HG02970 (cell line): Measurements from ENCODE around the gene PITPNC1.
"Not testable (repeated sequence)": the region's sequence is repeated elsewhere in the genome, so short reads cannot be mapped to it uniquely, and the experiment has no call there.

Experiments
- ATAC-seq: cut with Tn5 transposase; IDR thresholded peaks from one replicate; pipeline ENCODE4 v1.9.1; 2021; ENCODE audit warnings: mild to moderate bottlenecking, moderate library complexity, moderate number of reproducible peaks; ENCODE audit not compliant: unreplicated experiment, low FRiP score

PITPNC1 gene

DNA sequence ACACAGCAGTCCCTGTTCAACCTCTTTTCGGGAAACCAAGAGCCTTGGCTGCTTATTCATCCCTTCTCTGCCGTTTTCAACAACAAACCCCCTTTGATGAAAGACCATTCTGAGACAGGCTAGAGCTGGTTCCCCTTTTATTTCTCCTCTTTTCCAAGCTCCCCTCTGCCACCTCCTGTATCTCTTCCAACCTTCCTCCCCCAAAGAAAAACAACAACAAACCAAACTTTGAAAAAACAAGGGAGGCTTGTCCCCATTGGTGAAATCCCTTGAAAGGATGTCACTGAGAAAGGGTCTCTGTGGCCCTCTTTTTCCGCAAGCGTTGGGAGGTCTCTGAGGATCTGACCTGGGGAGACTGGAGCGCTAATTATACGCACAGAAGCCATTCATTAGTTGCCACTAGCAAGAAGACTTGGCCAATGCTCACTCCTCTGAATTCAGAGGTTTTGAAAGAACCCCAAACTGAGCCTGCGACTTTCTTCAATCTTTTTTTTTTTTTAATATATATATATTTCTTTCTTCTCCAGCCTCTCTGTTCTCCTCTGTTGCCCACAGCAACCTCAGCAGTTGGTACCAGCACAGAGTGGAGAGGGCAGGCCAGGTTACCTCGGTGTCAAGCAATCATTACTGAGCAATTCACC is 101.4 kb downstream of the PITPNC1 start:
- ATAC-seq = no peak

DNA sequence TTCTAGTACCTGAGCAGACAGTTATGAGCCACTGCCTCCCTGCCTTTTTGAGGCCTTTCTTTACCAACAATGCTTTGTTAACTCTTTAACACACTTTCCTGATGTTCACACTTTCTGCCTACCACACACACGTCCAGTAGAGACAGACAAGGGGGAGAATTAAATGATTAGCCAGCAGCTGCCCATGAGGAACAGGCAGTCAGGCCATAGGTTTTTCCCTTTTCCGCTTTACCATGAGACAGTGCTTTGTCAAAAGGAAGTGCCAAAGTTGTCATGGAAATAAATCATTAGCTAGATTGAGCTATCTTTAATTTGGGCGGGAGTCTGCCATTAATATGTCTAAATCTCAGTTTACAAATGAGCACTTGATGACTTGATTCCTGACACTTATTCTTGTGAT is 102.1 kb downstream of the PITPNC1 start:
- no peak for ATAC-seq

DNA sequence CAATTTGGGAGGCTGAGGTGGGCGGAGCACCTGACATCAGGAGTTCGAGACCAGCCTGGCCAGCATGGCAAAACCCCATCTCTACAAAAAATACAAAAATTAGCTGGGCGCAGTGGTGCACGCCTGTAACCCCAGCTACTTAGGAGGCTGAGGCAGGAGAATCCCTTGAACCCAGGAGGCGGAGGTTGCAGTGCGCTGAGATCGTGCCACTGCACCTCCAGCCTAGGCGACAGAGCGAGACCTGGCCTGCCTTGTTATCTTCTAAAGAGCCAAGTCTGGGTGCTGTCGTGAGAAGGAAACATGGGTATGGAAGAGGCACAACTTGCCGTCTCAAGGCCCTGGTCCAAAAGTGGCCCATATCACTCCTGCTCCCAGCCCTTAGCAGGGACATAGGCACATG is 103.9 kb downstream of the PITPNC1 start:
- not testable (repeated sequence) for ATAC-seq

DNA sequence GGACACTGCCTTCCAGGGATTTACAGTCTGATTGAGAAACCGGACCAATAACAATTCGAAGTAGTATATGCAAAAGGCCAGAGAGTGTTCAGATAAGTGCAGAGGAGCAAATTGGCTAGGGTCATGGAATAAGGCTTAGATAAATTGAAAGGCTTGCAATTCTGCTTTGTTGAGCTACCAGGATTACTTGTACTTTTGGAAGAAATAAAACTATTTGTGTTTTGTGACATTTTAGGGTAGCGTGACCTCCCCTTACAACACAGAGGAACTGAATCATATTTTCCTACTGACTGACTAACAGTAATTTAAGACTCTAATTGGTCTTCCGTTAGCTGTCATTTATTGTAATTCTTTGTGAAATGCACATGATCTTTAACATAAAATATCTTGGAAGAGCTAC is 104.7 kb downstream of the PITPNC1 start:
- no peak for ATAC-seq

DNA sequence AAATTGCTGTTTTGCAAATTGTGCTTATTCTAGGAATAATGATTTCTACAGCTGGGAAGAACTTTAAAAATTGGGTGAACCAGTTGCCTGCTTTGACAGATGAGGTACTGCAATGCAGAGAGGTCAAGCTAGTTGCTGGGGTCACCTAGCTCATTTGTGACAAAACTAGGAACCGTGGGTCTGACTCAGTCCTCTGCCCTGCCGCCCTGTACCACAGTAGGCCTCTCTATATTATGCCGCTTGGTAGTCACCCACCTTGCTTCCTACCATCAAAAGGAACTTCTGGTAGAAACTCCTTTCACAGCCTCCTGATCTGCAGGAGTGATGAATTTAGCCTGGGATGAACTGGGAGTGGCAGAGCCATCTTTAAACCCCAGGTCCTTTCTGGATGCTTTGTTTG is 105.7 kb downstream of the PITPNC1 start:
- ATAC-seq = no peak

DNA sequence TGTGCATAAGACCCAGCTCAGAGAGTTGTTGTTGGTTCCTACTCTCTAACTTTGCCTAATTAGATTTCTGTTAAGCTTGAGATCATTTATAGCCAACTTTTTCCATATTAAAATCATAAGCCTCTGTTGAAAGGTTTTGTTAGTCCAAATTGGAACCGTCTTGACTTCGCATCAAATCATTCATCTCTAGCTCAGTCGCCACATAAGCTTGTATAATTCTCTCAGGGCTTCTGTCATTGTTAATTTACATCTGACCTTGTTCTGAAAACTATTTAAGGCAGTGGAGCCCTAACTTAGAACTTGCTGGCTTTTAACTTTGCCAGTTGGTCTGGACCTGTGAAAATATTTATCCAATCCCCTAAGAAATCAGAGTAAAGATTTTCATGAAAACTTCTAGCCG is 107.2 kb downstream of the PITPNC1 start:
- no peak for ATAC-seq

DNA sequence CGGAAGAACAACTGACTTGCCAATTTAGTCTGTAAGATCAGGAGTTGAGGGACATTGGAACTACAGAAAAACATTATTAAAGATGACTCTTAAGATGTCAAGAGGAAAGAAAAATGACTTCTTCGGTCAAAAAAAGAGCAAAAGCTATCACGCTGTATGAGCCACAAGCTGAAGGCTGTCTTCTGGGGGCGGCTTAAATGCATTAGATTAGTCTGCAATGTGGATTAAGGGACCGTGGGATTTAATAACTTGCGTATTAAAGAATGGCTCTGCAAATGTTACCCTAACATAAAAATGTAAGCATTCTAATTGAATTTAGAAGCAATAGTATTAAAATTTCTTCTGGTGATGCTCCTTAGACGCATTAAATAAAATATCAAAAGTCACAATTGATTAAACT is 108.6 kb downstream of the PITPNC1 start:
- no peak for ATAC-seq

DNA sequence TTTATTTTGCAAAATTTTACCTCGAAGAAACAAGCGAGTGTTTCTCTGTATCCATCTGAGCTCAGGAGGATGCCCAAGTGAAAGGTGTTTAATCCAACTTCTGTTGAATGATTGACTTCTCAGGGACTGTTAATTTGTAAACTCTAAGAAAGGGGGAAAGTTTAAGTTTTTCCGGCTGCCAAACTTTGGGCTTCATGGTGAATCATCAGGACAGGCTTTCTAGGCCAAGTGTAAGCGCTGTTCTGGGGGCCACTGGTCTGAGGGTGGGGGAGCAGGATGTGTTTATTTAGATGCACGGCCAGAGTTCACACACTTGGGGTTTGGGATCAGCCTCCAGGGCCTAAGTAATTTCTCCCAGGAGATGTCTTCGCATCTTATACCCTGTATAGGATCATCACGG is 110.4 kb downstream of the PITPNC1 start:
- no peak for ATAC-seq

DNA sequence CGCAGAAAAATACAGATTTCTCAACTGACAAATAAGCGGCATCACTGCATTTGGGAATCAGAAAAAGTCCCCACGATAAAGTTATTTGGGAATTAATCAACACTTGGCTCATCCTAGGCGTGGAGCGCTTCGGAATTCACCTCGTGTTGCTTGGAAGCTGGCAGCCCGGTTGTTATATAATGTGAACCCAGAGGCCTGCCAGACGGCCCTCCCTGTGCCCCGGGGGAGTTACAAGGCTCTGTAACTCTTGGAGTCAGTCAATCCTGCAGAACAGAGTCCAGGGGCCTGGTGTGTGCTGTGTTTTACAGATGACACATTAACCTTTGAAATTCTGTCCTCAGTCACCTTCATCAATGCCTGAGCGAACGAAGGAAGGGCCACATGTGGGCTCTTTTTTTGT is 111.1 kb downstream of the PITPNC1 start:
- ATAC-seq = no peak

DNA sequence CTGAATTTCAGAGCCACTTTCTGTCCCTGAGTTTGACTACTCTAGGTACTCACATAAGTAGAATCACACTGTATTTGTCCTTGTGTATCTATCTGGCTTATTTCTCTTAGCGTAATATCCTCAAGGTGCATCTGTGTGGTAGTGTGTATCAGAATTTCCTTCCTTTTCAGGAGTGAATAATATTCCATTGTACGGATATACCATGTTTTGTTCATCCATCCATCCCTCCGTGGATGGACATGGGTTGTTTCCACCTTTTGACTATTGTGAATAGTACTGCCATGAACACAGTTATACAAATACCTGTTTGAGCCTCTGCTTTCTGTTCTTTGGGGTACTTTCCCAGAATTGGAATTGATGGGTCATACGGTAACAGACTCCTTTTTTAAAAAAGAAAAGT is 111.7 kb downstream of the PITPNC1 start:
- no peak for ATAC-seq

DNA sequence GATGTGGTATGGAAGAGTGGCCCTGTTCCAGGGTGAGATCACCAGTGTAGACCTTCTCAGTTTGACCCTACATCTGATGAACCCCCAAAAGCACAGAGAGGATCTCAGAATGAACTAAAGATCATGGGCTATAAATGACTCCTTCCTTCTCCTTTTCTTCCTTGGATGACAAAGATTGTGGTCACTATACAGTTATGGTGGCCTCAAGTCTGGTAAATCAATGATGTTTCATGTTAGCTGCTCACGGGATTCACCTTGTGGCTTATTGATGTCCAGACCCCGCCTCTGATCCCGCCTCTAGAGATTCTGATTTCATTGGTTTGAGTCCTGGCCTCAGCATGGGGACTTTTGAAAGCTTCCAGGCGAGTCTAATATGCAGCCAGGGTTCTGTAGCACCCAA is 112.2 kb downstream of the PITPNC1 start:
- no peak for ATAC-seq

DNA sequence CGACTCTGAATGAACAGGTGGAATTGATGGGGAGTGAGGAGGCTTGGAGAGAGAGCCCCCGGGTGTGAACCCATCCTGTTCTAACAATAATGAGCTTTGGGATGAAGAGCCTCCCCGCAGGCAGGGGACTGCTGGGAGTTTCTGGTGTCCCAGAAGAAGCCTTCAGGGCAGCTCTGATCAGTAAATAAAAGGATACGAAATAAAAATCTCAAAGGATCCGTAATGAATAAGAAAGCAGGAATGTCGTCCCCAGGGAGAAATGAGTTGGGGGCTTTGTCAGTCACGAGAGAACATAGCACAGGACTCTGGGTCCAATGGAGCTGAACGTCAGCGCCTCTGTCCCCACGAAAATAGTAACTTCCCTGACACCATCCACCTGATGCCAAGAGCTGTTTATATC is 113.4 kb downstream of the PITPNC1 start:
- no peak for ATAC-seq

DNA sequence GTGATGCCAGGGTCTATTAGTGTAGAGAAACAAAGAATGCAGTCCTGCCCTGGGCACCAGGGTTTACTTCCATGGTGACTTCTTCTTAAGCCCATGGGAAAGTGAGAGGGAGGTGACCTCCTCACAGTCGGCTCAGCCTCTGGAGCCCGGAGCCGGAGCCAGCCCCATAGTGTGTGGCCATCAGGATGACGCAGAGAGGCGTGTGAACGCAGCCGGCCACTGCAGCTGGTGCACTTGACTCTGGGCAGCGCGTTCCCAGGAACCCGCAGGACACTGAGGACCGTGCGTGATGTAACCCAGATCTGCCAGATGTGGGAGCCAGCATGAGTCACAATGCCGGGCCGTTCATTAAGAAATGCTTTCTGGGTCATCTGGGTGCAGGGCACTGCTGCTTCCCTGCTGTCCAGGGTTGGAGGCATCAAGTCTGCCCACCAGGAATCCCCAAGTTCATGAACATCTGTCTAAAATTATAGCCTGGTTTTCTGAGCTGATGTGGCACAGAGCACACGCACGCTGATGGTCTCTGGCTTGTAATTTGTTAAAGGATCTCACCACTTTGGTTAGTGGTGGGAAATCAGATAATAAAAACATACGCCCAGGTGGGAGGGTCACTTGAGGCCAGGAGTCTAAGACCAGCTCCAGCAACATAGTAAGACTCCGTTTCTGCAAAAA is 114.1 kb downstream of the PITPNC1 start:
- ATAC-seq = no peak

DNA sequence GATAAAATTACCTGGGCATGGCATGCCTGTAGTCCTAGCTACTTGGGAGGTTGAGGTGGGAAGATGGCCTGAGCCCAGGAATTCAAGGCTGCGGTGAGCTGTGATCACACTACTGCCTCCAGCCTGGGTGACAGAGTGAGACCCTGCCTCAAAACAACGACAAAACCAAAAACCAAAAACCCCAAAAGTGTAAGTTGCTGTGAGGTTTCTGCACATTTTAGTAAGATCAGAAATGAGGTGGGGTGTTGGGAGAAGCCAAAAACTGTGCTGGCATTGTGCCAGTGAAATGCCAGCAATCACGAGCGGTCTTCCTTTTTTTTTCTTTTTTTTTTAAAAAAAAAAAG is 114.6 kb downstream of the PITPNC1 start:
- ATAC-seq = no peak

DNA sequence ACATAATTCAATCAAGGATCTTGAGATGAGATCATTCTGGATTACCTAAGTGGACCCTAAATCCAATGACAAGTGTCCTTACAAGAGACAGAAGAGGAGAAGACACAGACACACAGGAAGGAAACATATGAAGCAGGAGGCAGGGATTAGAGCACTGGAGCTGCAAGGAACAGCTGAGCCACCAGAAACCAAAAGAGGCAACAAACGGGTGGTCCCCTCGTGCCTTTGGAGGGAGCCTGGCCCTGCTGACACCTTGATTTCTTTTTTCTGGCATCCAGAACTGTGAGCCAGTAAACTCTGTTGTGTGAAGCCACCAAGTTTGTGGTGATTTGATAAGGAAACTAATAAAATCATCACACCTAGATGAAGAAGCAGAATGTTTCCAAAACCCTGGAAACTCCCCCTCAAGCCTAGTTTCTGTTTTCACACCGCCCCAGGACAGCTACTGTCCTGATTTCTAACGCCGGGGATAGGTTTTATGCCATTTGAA is 115.2 kb downstream of the PITPNC1 start:
- ATAC-seq = no peak

DNA sequence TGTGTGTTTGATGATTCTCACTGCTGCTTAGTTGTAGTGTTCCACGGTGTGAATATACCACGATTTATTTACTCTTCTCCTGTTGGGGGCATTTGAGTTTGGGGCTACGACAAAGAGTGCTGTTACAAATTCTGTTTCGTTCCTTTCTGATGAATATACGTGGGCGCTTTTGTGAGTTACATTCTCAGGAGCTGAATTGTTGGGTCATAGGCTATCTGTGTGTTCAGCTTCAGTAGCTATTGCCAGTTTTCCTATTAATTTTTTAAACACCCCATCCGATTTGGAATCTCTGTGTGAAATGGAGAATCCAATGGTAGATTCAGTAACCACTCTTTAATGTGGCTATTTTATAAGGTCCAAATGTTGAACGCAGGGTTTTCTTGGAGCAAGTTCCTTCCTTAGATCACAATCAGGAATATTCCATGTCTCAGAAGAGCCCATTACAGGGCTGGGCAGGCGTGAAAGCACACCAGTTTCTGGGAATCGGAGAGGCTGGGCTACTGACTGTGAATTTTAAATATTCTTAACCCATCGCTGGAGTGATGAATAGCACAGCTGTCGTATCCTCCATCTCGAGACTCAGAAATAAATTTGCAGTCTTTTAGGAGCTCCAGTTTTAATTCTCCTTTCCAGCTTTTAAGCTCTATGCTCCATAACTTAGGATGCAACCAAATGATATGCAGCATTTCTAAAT is 115.9 kb downstream of the PITPNC1 start:
- ATAC-seq = no peak

DNA sequence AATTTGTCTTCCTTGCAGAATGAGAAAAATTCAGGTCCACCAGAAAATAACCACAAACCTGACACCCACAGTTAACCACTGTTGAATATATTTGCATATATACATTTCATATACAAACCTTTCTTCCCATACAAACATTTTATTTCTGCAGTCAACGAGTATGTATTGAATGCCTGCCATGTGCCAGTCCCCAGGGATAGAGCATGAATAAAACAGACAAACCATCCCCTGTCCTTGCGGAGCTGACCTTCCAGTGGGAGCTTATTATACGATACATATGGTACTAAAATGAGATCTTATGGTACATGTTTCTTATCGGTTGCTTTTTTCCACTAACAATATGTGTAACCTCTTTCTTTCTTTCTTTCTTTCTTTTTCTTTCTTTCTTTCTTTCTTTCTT is 116.7 kb downstream of the PITPNC1 start:
- no peak for ATAC-seq

DNA sequence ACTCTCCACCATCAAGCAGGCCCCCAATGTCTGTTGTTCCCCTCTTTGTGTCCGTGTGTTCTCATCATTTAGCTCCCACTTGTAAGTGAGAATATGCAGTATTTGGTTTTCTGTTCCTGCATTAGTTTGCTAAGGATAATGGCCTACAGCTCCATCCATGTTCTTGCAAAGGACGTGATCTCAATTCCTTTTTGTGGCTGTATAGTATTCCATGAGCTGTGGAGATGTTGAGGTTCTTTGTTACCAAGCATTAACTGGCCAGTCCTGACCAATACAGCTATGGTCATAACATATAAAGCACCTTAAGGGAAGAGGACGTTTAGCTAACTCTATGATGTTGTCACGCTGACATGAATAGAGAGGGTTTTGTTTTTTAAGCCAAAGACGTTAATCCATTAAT is 118.5 kb downstream of the PITPNC1 start:
- not testable (repeated sequence) for ATAC-seq

DNA sequence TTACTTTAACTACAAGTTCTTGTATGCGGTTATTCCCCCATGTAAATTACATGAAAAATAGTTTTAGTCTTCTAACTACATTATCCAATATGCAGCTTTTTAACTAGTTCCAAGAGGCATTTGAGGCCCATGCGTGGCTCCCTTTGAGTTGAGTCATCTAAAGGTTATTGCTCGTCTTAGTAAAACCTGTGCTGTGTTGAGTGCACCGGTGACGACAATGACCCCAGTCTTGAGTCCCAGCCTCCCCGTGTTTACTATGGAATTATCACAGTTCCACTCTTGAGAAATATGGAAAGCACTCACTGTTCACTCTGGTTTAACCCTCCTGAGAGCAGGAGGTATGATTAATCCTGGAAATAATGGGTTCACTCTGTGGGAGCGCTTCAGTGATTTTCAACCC is 119.2 kb downstream of the PITPNC1 start:
- ATAC-seq = no peak

DNA sequence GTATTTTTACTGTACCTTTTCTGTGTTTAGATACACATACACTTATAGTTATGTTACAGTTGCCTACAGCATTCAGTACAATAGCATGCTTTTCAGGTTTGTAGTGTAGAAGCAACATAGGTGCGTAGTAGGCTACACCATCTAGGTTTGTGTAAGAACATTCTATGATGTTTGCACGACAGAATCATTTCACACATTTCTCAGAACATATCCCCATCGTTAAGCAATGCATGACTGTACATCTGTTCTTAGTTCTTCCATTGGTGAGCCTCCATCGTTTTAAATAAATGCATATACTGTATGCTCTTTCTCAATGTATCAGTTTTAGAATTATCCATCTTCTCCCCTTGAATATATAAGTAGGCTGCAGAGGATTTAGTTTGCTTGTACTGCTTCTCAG is 122.6 kb downstream of the PITPNC1 start:
- no peak for ATAC-seq

DNA sequence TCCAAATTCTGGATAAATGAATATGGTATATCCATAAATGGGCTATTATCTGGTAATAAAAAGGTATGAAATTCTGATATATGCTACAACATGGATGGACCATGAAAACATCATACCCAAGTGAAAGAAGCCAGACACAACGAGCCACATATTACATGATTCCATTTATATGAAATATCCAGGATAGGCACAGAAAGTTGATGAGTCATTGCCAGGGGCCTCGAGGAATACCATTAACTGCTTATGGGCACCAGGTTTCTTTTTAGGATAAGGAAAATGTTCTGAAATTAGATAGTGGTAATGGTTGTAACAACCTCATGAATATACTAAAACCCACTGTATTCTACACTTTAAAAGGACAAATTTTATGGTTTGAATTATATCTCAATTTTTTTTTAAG is 123.2 kb downstream of the PITPNC1 start:
- ATAC-seq = no peak
